ENCODE data around the gene CSF2RB. TPM values are rescaled to one million over a fixed set of nuclear protein-coding genes. Genes with fewer than 3 reads are reported as not detected.
"Not testable (repeated sequence)": the region's sequence is repeated elsewhere in the genome, so short reads cannot be mapped to it uniquely, and the experiment has no call there.

The CSF2RB gene
- total RNA-seq, 1 donor from 2014 or later = not detected

GRCh38 chr22:36988075-36988832 lies 74.8 kb downstream of the CSF2RB start:
- no peak for DNase-seq (ENCODE audit: low read depth, low spot score)
- Mint-ChIP-seq H3K4me3 (no peak overlapping the region), H3K27ac (ENCODE audit: unreplicated experiment) (no peak overlapping the region), H3K9me3 (peaks cover 12% of the 10 kb centered on the region), H3K4me1 (no peaks in the 10 kb centered on the region), H3K36me3 (ENCODE audit: low read depth) (no peaks in the 10 kb centered on the region), H3K27me3 (ENCODE audit: low read depth) (peaks cover 50% of the 10 kb centered on the region)
- no peak for TF ChIP-seq CTCF (conservative IDR thresholded peaks at IDR 0.05)

DNA sequence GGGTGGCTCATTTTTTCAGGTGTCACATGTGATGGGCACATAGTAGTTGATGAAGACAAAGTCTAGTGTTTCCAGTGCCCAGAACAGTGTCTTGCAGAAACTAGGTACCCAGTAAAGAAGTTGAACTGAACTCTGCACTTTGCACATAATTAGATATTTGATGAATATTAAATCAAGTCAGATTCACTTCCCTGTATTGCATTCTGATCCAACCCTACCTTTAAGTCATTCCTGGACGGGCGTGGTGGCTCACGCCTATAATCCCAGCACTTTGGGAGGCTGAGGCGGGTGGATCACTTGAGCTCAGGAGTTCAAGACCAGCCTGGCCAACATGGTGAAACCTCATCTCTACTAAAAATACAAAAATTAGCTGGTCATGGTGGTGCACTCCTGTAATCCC lies 75.6 kb downstream of the CSF2RB start:
- Mint-ChIP-seq H3K27me3 (ENCODE audit: low read depth) (peaks cover 50% of the 10 kb centered on the region), H3K9me3 (peaks cover 12% of the 10 kb centered on the region)
- H3K27ac Mint-ChIP-seq (ENCODE audit: unreplicated experiment); H3K4me3 Mint-ChIP-seq; DNase-seq (ENCODE audit: low read depth, low spot score); H3K4me1 Mint-ChIP-seq; H3K36me3 Mint-ChIP-seq (ENCODE audit: low read depth): not testable (repeated sequence)

Other genes starting within 250 kb of the CSF2RB start
- 0.09 and 0.27 TPM in 2 replicates for gene CACNG2, start 209.9 kb upstream of the CSF2RB start, total RNA-seq
- 50.9 and 55.4 TPM in 2 replicates for gene IFT27, start 137.5 kb upstream of the CSF2RB start, total RNA-seq
- gene PVALB, start 96.6 kb upstream of the CSF2RB start, total RNA-seq = 0.61 and 0.68 TPM in 2 replicates
- gene NCF4, start 52.6 kb upstream of the CSF2RB start, total RNA-seq = not detected in 2 replicates
- gene TST, start 105.8 kb downstream of the CSF2RB start, total RNA-seq = 31.0 and 31.3 TPM in 2 replicates
- 100.0 and 103 TPM in 2 replicates for gene MPST, start 106.1 kb downstream of the CSF2RB start, total RNA-seq
- 85.7 and 95.8 TPM in 2 replicates for gene KCTD17, start 138.1 kb downstream of the CSF2RB start, total RNA-seq
- gene TMPRSS6, start 196.1 kb downstream of the CSF2RB start, total RNA-seq = not detected in 2 replicates
- gene IL2RB, start 236.3 kb downstream of the CSF2RB start, total RNA-seq = 0.50 and 0.56 TPM in 2 replicates

Measured in neural crest cell (in vitro differentiated cells).